GM21717 (cell line): ENCODE results near the gene SCRN1.

ENCODE experiments used
- ATAC-seq: cut with Tn5 transposase; IDR thresholded peaks from one replicate; pipeline ENCODE4 v1.9.1; 2021; ENCODE audit warnings: mild to moderate bottlenecking, moderate library complexity; ENCODE audit not compliant: unreplicated experiment

SCRN1 gene

GRCh38 chr7:29929018-29929807 is 60.4 kb downstream of the SCRN1 start:
- ATAC-seq, result no peak

GRCh38 chr7:29926741-29927140 is 62.9 kb downstream of the SCRN1 start:
- ATAC-seq, result no peak

GRCh38 chr7:29926216-29926615 is 63.4 kb downstream of the SCRN1 start:
- no peak for ATAC-seq

- no peak for ATAC-seq
Measured at GRCh38 chr7:29924684-29925083, 64.9 kb downstream of the SCRN1 start.

- ATAC-seq, result no peak
Measured at GRCh38 chr7:29924006-29924405, 65.6 kb downstream of the SCRN1 start.

GRCh38 chr7:29922921-29923700 is 66.5 kb downstream of the SCRN1 start:
- no peak for ATAC-seq

GRCh38 chr7:29921404-29922010 is 68.1 kb downstream of the SCRN1 start:
- ATAC-seq, result peak; percentile 88

- ATAC-seq, result no peak
Measured at GRCh38 chr7:29920491-29920890, 69.1 kb downstream of the SCRN1 start.

- no peak for ATAC-seq
Measured at GRCh38 chr7:29919790-29920189, 69.8 kb downstream of the SCRN1 start.

GRCh38 chr7:29918850-29919249 is 70.8 kb downstream of the SCRN1 start:
- ATAC-seq, result no peak

- no peak for ATAC-seq
Measured at GRCh38 chr7:29917641-29918040, 72.0 kb downstream of the SCRN1 start.

- ATAC-seq, result no peak
Measured at GRCh38 chr7:29915481-29916215, 74.0 kb downstream of the SCRN1 start.

GRCh38 chr7:29914180-29914579 is 75.4 kb downstream of the SCRN1 start:
- no peak for ATAC-seq

GRCh38 chr7:29906200-29907022 is 83.2 kb downstream of the SCRN1 start:
- no peak for ATAC-seq

- no peak for ATAC-seq
Measured at GRCh38 chr7:29900745-29901144, 88.9 kb downstream of the SCRN1 start.

GRCh38 chr7:29898301-29898700 is 91.3 kb downstream of the SCRN1 start:
- no peak for ATAC-seq

GRCh38 chr7:29896685-29897411 is 92.8 kb downstream of the SCRN1 start:
- ATAC-seq, result no peak

GRCh38 chr7:29895559-29895958 is 94.0 kb downstream of the SCRN1 start:
- no peak for ATAC-seq

- no peak for ATAC-seq
Measured at GRCh38 chr7:29894256-29894655, 95.3 kb downstream of the SCRN1 start.
